WTC11 (cell line): ENCODE data around the gene CEP104. TPM values are rescaled to one million over a fixed set of nuclear protein-coding genes. Genes with fewer than 3 reads are reported as not detected.

Source experiments
- ATAC-seq: fragments of 200-7000 bp; cut with Tn5 transposase; 2 replicates; pipeline ENCODE4 v1.10.0; 2021; ENCODE audit warnings: mild to moderate bottlenecking, moderate library complexity
- CTCF ChIA-PET: fragments of 300-600 bp; sonication (Branson Sonifier 250); formaldehyde crosslinking; loops from one replicate; lab custom pipeline; 2021; ENCODE audit warnings: antibody characterized with exemption; lab: Charles Lee
- POLR2A ChIA-PET: fragments of 350-600 bp; sonication (Branson Sonifier 250); formaldehyde crosslinking; loops from one replicate; lab custom pipeline; 2021; ENCODE audit warnings: antibody characterized with exemption; lab: Charles Lee
- DNase-seq: peaks from one replicate; pipeline ENCODE4 v3.0.0; 2021; ENCODE audit warnings: low spot score
- H3K27ac Mint-ChIP-seq: 2 replicates; pipeline ENCODE4 v1.8.0; 2021; ENCODE audit warnings: mixed read lengths
- H3K27me3 Mint-ChIP-seq: 2 replicates; pipeline ENCODE4 v1.8.0; 2021; ENCODE audit warnings: low read depth, mild to moderate bottlenecking, moderate library complexity, mixed read lengths
- H3K36me3 Mint-ChIP-seq: 2 replicates; pipeline ENCODE4 v1.8.0; 2021; ENCODE audit warnings: mixed read lengths
- H3K4me1 Mint-ChIP-seq: 2 replicates; pipeline ENCODE4 v1.8.0; 2022; ENCODE audit warnings: mixed read lengths
- H3K4me3 Mint-ChIP-seq: 2 replicates; pipeline ENCODE4 v1.8.0; 2021; ENCODE audit warnings: mild to moderate bottlenecking, moderate library complexity, mixed read lengths
- H3K9me3 Mint-ChIP-seq: 2 replicates; pipeline ENCODE4 v1.8.0; 2021; ENCODE audit warnings: mixed read lengths
- ATF2 ChIP-seq: sonication (generic); formaldehyde crosslinking; IDR thresholded peaks from 2 replicates; pipeline ENCODE4 v1.8.1; 2022; ENCODE audit warnings: low read depth, missing genetic modification reagents, borderline replicate concordance
- CREB1 ChIP-seq: sonication (generic); formaldehyde crosslinking; IDR thresholded peaks from 2 replicates; pipeline ENCODE4 v1.8.0; 2023; ENCODE audit warnings: mild to moderate bottlenecking, missing genetic modification reagents
- GRHL2 ChIP-seq: fragments of 250-450 bp; sonication (Bioruptor Pico); IDR thresholded peaks from 2 replicates; pipeline ENCODE4 v1.8.0; 2022; ENCODE audit warnings: mild to moderate bottlenecking, moderate library complexity; ENCODE audit not compliant: insufficient replicate concordance, severe bottlenecking
- NFE2L1 ChIP-seq: sonication (generic); formaldehyde crosslinking; IDR thresholded peaks from 2 replicates; pipeline ENCODE4 v1.8.1; 2023; ENCODE audit warnings: missing genetic modification reagents
- NR1H2 ChIP-seq: sonication (generic); formaldehyde crosslinking; IDR thresholded peaks from 2 replicates; pipeline ENCODE4 v1.9.0; 2021; ENCODE audit warnings: mild to moderate bottlenecking, moderate library complexity, missing genetic modification reagents
- NR3C1 ChIP-seq: sonication (generic); formaldehyde crosslinking; conservative IDR thresholded peaks from 2 replicates; pipeline ENCODE4 v1.8.1; 2023; ENCODE audit warnings: low read depth, mild to moderate bottlenecking, missing genetic modification reagents
- SMAD3 ChIP-seq: sonication (generic); formaldehyde crosslinking; IDR thresholded peaks from 2 replicates; pipeline ENCODE4 v1.8.0; 2022; ENCODE audit warnings: missing genetic modification reagents, mild to moderate bottlenecking, borderline replicate concordance
- ZNF219 ChIP-seq: sonication (generic); formaldehyde crosslinking; IDR thresholded peaks from 2 replicates; pipeline ENCODE4 v1.8.0; 2023; ENCODE audit warnings: missing genetic modification reagents, mild to moderate bottlenecking, borderline replicate concordance
- ZNF532 ChIP-seq: fragments of 250-450 bp; sonication (Bioruptor Pico); IDR thresholded peaks from 2 replicates; pipeline ENCODE4 v1.9.0; 2021; ENCODE audit warnings: mild to moderate bottlenecking, borderline replicate concordance
- total RNA-seq: library from RNA; stranded (reverse); gene quantifications from 3 replicates; pipeline ENCODE4 v1.2.3, GENCODE V29; 2021
- TF ChIP-seq, protein P1 (sequence below): sonication (generic); formaldehyde crosslinking; IDR thresholded peaks from 2 replicates; pipeline ENCODE4 v1.8.1; 2023; ENCODE audit warnings: mild to moderate bottlenecking, missing genetic modification reagents, borderline replicate concordance

The CEP104 gene
- total RNA-seq, 1 experiment from 2014 or later = 38.0 TPM

GRCh38 chr1:3790500-3790923 is 66.5 kb downstream of the CEP104 start:
- TF ChIP-seq NR1H2 (CRISPR knock-in tag) = no peak
- peak overlapping the region; percentile 72 for H3K27ac Mint-ChIP-seq
- no peaks in the 10 kb centered on the region for H3K27me3 Mint-ChIP-seq
- no peak overlapping the region for H3K4me3 Mint-ChIP-seq
- H3K36me3 Mint-ChIP-seq = peaks cover 28% of the 10 kb centered on the region
- H3K4me1 Mint-ChIP-seq = peaks cover 51% of the 10 kb centered on the region
- ATAC-seq = no peak
- no peaks in the 10 kb centered on the region for H3K9me3 Mint-ChIP-seq
- CTCF ChIA-PET = interaction anchor here (2.0 to 6.9 kb wide), 2 partner anchors 11 to 15 kb away, joined by 6 to 39 read pairs; no protein-coding TSS in a partner anchor
- POLR2A ChIA-PET = no interaction called here
- no peak for DNase-seq

- peak overlapping the region; percentile 80 for H3K27ac Mint-ChIP-seq
- peaks cover 36% of the 10 kb centered on the region for H3K36me3 Mint-ChIP-seq
- TF ChIP-seq, protein P1, sequence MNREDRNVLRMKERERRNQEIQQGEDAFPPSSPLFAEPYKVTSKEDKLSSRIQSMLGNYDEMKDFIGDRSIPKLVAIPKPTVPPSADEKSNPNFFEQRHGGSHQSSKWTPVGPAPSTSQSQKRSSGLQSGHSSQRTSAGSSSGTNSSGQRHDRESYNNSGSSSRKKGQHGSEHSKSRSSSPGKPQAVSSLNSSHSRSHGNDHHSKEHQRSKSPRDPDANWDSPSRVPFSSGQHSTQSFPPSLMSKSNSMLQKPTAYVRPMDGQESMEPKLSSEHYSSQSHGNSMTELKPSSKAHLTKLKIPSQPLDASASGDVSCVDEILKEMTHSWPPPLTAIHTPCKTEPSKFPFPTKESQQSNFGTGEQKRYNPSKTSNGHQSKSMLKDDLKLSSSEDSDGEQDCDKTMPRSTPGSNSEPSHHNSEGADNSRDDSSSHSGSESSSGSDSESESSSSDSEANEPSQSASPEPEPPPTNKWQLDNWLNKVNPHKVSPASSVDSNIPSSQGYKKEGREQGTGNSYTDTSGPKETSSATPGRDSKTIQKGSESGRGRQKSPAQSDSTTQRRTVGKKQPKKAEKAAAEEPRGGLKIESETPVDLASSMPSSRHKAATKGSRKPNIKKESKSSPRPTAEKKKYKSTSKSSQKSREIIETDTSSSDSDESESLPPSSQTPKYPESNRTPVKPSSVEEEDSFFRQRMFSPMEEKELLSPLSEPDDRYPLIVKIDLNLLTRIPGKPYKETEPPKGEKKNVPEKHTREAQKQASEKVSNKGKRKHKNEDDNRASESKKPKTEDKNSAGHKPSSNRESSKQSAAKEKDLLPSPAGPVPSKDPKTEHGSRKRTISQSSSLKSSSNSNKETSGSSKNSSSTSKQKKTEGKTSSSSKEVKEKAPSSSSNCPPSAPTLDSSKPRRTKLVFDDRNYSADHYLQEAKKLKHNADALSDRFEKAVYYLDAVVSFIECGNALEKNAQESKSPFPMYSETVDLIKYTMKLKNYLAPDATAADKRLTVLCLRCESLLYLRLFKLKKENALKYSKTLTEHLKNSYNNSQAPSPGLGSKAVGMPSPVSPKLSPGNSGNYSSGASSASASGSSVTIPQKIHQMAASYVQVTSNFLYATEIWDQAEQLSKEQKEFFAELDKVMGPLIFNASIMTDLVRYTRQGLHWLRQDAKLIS (CRISPR knock-in tag) = no peak
- no peak for TF ChIP-seq SMAD3 (CRISPR knock-in tag)
- TF ChIP-seq NR3C1 = no peak
- no peak for TF ChIP-seq ATF2 (CRISPR knock-in tag)
- TF ChIP-seq ZNF219 = no peak
- TF ChIP-seq NFE2L1 (CRISPR knock-in tag) = no peak
- no peak for TF ChIP-seq CREB1 (CRISPR knock-in tag)
- TF ChIP-seq GRHL2 (CRISPR knock-in tag) = no peak
- TF ChIP-seq ZNF532 (CRISPR knock-in tag) = no peak
- H3K9me3 Mint-ChIP-seq = no peaks in the 10 kb centered on the region
- no peak for DNase-seq
- H3K4me3 Mint-ChIP-seq = no peak overlapping the region; the same call in 1 of the 2 replicates
- ChIA-PET POLR2A (no interaction called here), CTCF (interaction anchor here (2.0 to 6.9 kb wide), 2 partner anchors 12 to 14 kb away, joined by 6 to 39 read pairs; no protein-coding TSS in a partner anchor)
- no peak for ATAC-seq
- no peaks in the 10 kb centered on the region for H3K27me3 Mint-ChIP-seq
- H3K4me1 Mint-ChIP-seq = peaks cover 43% of the 10 kb centered on the region
Observed at GRCh38 chr1:3789421-3790300, 67.3 kb downstream of the CEP104 start.
